GM18517 (cell line): ENCODE data around the gene FLACC1.
"Not testable (repeated sequence)": the region's sequence is repeated elsewhere in the genome, so short reads cannot be mapped to it uniquely, and the experiment has no call there.

ENCODE experiments used
- ATAC-seq: cut with Tn5 transposase; IDR thresholded peaks from one replicate; pipeline ENCODE4 v1.9.1; 2021; ENCODE audit warnings: mild to moderate bottlenecking, moderate library complexity; ENCODE audit not compliant: unreplicated experiment

Gene FLACC1

DNA sequence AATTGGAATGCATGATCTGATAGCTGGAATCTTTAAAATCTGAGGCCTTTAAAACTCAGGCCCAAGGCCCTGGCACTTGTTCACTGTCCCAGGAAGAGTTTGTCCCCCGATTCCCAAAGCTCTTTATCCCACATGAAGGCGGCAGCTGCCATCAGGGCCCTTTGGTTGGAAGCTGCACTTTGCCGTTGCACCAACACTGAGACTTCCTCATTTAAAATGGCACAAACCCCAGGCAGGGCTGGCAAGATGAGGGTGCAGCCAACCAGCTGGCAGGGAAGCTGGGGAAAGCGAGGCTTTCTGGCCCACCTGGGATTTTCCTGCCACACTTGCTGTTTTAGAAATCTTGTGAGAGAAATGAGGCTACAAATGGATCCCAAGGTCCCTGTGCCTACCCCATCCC, 6.3 kb downstream of the FLACC1 start:
- no peak for ATAC-seq

- ATAC-seq, result no peak
Measured at GRCh38 chr2:201349601-201350000, 7.5 kb downstream of the FLACC1 start.

- ATAC-seq, result no peak
Measured at GRCh38 chr2:201348758-201349157, 8.4 kb downstream of the FLACC1 start.

DNA sequence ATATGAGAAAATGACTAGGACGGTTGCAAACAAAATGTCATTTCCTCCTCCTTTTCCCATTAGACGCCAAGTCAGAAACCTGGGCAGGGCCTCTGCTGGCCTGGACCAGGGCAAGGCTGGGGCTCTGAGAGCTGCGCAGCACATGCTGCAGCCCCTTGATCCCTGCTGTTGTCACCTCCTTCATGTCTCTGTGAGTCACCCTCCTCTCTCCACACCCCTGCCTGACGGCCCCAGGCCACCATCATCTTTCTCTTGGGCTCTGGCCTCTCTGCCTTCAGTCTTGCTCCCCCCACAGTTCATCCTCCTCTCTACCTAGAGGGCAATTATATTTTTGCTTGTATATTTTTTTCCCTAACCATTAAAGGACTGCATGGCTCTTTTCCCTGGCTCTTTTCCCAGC, 10.0 kb downstream of the FLACC1 start:
- no peak for ATAC-seq

DNA sequence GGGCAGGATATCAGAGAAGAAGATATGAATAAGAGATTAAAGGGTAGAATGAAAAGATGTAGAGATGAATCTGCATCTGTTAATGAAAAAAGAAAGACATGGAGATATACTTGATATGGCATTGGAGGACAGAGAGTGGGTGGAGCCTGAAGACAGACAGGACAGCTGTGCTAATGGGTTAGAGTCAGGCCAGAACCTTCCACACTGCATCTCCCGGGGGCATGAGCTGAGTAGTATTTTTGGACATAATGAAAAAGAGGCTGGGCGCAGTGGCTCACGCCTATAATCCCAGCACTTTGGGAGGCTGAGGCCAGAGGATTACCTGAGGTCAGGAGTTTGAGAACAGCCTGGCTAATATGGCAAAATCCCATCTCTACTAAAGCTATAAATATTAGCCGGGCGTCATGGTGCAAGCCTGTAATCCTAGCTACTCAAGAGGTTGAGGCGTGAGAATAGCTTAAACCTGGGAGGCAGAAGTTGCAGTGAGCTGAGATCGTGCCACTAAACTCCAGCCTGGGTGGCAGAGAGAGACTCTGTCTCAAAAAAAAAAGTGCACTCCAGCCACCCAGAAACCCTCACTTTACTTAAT, 11.4 kb downstream of the FLACC1 start:
- no peak for ATAC-seq

DNA sequence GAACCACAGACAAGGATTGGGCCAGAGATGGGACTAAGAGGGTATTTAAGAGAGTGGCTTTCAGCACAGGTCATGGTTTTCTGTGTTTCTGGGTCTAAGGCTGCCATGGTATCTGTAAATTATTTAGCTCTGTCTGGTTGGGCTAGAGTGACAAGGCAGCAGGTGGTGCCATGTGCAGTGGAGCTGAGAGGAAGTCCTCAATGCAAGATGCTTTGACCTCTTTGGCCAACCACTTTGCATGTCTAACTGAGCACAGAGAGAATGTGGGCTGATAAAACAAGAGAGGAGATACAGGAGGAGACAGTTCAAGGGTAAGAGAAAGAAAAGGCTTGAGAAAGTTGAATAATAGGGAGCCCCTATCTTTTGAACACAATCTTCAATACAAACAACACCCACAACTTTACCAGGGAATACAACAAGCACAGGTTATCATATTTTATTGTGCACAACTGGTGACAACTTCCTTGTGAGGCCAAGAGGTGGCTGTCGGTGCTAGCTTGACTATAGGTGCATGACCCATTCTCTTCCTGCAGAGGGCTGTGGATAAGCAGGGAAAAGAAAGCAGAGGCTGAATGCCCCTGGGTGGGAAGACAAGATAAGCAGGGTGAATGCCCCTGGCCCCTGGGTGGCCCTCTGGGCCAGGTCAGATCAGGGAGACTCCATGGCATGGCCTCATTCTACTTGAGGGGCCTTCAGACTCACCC, 12.3 kb downstream of the FLACC1 start:
- ATAC-seq, result peak; percentile 86

GRCh38 chr2:201343559-201343958, 13.6 kb downstream of the FLACC1 start:
- no peak for ATAC-seq

- ATAC-seq, result no peak
Measured at GRCh38 chr2:201342923-201343322, 14.2 kb downstream of the FLACC1 start.

DNA sequence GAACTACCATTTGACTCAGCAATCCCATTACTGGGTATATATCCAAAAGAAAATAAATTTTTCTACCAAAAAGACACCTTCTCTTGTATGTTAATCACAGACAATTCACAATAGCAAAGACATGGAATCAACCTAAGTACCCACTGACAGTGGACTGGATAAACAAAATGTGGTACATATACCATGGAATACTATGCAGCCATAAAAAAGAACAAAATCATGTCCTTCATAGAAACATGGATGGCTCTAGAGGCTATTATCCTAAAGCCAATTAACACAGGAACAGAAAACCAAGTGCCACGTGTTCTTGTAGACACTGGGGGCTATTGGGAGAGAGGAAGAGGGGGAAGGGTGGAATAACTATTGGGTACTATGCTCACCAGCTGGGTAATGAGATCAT, 27.7 kb downstream of the FLACC1 start:
- ATAC-seq, result no peak

DNA sequence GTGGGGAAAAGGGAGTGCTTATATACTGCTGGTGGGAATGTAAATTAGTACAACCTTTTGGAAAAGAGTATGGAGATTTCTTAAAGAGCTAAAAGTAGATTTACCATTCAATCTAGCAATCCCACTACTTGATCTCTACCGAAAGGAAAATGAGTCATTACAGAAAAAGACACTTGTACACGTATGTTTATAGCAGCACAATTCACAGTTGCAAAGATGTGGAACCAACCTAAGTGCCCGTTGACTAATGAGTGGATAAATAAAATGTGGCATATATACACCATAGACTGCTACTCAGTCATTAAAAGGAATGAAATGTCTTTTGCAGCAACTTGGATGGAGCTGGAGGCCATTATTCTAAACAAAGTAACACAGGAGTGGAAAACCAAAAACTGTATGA, 29.5 kb downstream of the FLACC1 start:
- ATAC-seq, result no peak

DNA sequence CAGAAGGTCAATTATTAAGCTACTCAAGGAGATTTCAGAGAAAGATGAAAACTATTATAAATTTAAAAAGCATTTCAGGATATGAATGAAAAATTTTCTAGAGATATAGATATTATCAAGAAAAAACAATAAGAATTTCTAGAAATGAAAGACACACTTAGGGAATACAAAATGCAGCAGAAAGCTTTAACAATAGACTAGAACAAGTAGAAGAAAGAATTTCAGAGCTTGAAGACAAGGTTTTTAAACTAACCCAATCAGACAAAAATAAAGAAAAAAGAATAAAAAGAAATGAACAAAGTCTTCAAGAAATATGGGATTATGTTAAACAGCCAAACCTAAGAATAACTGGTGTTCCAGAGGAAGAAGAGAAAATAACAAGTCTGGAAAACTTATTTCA, 34.4 kb downstream of the FLACC1 start:
- ATAC-seq, result no peak

GRCh38 chr2:201320701-201321100, 36.4 kb downstream of the FLACC1 start:
- ATAC-seq, result no peak

GRCh38 chr2:201320257-201320656, 36.9 kb downstream of the FLACC1 start:
- ATAC-seq, result no peak

GRCh38 chr2:201319511-201319910, 37.6 kb downstream of the FLACC1 start:
- no peak for ATAC-seq

GRCh38 chr2:201313362-201313761, 43.8 kb downstream of the FLACC1 start:
- ATAC-seq, result no peak

- no peak for ATAC-seq
Measured at GRCh38 chr2:201308914-201309313, 48.2 kb downstream of the FLACC1 start.

GRCh38 chr2:201307876-201308275, 49.3 kb downstream of the FLACC1 start:
- no peak for ATAC-seq

GRCh38 chr2:201299929-201300328, 57.2 kb downstream of the FLACC1 start:
- ATAC-seq, result not testable (repeated sequence)

DNA sequence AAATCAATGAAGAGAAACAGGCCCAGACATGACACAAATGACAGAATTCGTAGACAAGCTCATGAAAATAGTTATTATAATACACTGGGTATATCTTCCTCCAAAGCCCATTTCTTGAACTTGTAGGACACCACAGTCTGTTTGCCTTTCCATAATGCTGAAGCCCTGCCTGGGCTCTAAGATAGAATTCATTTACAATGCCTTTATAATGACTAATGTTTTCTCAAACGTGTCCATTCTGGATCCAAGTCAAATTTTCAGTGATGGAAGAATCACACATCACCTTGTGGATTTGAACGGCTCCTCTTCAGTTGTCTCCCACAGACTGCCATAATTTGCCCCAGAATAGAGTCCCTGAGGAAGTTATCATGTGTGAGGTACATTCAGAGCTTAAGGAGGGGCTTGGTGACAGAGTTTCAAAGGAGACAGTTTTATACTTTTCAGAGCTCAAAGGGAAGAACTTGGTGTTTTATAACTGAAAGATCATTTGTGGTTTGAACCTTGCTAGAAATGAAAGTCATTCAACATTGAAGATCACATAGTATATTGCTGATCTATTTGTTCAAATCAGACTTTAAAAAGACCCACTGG, 58.6 kb downstream of the FLACC1 start:
- ATAC-seq, result no peak

GRCh38 chr2:201290457-201291148, 66.5 kb downstream of the FLACC1 start:
- ATAC-seq, result not testable (repeated sequence)

GRCh38 chr2:201285499-201285898, 71.6 kb downstream of the FLACC1 start:
- no peak for ATAC-seq
